GM10248 (cell line): ENCODE data around the gene GALNS.
A peak's percentile ranks its signal among the peaks of the same experiment; 100 is the strongest.

Experiments
- CTCF ChIA-PET: fragments of 300-600 bp; sonication (Branson Sonifier 250); formaldehyde crosslinking; extraction: SDS; loops from one replicate; lab custom pipeline; 2021; ENCODE audit warnings: antibody characterized with exemption; lab: Yijun Ruan, JAX
- POLR2A ChIA-PET: fragments of 350-650 bp; sonication (Branson Sonifier 250); formaldehyde crosslinking; extraction: SDS; loops from one replicate; lab custom pipeline; 2020; ENCODE audit warnings: antibody characterized with exemption; lab: Yijun Ruan, JAX
- DNase-seq: peaks from one replicate; pipeline ENCODE4 v3.0.0; 2012; ENCODE audit errors: extremely low spot score
- CTCF ChIP-seq: IDR thresholded peaks from 2 replicates; pipeline ENCODE4 v1.5.1; 2012; ENCODE audit warnings: mild to moderate bottlenecking, low read depth; ENCODE audit errors: extremely low read depth, missing control alignments, control extremely low read depth

GALNS gene

DNA sequence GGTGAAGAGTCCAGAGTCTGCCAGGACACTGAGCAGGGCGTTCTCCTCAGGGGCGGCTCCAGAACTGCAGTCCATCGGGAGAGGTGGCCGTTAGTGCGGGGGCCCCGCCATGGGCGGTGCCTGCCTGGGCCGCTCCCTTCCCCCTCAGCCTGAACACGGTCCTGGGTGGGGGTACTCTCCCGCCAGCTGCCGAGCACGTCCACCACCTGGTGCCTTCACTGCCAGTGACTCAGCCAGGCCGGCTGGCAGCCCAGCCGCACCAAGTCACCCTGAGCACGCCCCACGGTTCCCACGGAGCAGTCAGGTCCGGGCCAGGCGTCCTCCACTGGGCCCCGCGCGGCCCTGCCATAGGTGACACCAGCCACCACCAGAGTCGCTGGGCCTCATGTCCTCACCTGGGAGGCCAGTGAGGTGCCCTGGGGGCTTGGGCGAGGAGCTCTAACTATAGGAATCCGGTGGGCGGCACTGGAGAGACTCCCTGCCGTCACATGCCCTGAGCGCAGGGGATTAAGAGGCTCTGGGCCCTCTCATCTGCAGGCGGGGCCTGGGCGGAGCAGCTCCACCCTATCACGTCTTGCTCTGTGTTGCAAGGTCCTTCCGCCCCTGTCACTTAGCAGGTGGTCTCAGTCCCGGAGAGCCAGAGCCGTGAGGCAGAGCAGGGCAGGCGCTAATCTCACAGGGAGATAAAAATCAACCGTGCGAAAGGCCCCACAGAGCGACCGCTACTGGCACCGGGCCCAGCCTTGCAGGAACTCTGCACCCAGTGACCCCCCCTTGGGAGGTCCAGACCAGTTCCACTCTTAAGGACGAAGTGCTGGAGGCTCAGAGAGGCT, 86.1 kb downstream of the GALNS start:
- POLR2A ChIA-PET = no interaction called here
- CTCF ChIA-PET = interaction anchor here (1.4 to 2.6 kb wide), 5 partner anchors 12 to 34 kb away, joined by 3 to 14 read pairs (median 6); no protein-coding TSS in a partner anchor
- no peak for TF ChIP-seq CTCF
- no peak for DNase-seq

DNA sequence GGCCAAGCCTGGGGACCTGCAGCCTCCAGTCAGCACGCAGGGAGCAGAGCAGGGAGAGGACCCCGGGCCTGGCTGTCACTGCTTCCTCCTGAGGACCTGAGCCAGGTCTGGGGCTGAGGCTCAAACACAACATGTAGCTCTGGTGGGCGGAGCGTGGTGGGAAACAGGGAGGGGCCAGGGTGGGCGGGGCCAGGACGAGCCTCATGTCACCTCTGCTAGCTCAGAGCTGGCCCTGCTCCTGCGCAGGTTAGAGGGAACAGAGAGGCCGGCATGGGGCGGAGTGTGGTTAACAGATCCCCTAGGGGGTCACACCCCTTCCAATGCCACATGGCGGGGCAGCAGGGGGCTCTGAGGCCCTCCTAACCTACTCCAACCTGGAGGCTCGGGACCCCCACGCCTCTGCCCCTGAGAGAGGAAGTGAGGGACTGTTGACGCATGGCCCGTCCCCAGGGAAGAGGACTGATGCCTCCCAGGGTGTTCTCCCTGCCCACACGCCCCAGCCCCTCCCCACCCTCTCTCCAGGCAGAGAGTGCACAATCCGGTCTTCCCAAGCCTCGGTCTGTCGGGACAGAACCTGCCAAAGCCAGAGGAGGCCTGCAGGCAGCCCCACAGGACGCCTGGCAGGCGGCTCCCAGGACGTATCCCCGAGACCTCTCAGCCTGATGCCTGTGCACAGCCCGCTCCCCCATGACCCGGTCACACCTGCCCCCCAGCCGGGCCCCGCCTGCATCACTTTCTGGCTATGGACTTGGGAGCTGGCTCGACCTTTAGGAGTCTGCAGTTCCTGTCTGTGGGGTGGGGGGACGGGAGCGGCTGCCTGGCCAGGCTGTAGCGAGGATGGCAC, 86.9 kb downstream of the GALNS start:
- TF ChIP-seq CTCF = no peak
- CTCF ChIA-PET = interaction anchor here (1.0 to 2.6 kb wide), 8 partner anchors 13 to 397 kb away, joined by 3 to 14 read pairs (median 4); no protein-coding TSS in a partner anchor
- POLR2A ChIA-PET = interaction anchor here (1.1 kb wide), 1 partner anchor 11 kb away, joined by 4 read pairs; no protein-coding TSS in a partner anchor
- DNase-seq = peak; percentile 86

DNA sequence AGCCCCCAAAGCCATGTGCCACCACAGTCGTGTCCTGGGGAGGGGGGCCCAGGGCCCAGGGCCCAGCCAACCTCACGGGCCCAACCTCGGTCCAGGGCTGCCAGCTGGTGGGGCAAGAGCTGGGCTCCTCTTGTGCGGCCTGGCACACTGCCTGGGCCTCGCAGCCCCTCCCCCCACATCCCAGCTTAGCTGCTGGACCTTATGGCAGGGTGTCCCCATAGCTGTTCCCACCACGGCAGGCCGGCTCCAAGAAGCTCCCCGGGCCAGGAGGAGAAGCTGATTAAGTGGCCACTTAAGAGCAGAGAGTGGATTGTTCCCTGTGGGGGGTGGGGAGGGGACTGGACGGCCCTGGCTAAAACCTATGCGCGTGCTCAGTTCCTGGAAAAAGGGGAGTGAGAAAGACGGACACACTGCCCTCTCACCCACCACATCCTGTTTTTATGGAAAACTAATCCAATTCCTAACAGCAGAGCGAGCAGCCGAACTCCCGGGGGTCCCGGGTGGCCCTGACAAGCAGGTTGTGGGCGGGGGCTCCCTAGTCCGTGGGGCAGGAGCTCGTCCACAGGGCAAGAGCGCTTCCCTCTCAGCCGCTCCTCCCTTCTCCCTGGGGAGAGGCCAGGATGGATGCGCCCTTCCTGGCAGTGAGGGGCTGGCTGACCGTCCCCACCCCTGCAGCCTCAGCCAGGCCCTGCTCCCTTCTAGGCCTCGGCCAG, 88.5 kb downstream of the GALNS start:
- ChIA-PET CTCF (interaction anchor here (1.3 to 2.9 kb wide), 4 partner anchors 12 to 31 kb away, joined by 4 to 12 read pairs (median 6); no protein-coding TSS in a partner anchor), POLR2A (interaction anchor here (0.6 to 1.1 kb wide), 2 partner anchors 13 kb away, joined by 3 to 4 read pairs; no protein-coding TSS in a partner anchor)
- TF ChIP-seq CTCF = no peak
- no peak for DNase-seq

DNA sequence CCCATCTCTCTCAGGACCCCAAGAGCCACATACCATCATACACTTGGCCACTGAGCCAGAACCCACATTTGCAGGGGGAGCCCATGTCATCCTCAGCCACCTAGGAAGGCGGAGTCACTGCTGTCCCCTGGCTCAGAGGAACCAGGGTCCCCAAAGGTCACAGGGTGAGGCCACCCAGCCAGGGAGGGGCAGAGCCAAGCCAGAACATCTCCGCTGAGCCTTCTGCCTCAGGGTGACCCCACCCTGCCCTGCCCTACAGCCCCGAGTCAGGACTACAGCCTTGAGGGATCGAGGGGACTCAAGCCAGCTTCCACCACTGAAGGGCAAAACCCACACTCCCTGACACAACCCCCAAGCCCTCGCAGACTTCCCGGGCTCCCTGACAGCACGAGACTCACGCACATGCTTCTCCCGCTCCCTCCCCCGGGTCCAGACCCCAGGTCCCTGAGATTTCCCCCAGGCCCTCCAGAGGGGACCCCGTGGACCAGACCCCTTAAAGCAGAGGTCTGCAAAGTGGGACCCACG, 89.1 kb downstream of the GALNS start:
- no peak for TF ChIP-seq CTCF
- POLR2A ChIA-PET = interaction anchor here (0.6 kb wide), 1 partner anchor 14 kb away, joined by 3 read pairs; no protein-coding TSS in a partner anchor
- DNase-seq = no peak
- CTCF ChIA-PET = interaction anchor here (0.8 to 4.9 kb wide), 7 partner anchors 10 to 30 kb away, joined by 3 to 17 read pairs (median 4); no protein-coding TSS in a partner anchor

DNA sequence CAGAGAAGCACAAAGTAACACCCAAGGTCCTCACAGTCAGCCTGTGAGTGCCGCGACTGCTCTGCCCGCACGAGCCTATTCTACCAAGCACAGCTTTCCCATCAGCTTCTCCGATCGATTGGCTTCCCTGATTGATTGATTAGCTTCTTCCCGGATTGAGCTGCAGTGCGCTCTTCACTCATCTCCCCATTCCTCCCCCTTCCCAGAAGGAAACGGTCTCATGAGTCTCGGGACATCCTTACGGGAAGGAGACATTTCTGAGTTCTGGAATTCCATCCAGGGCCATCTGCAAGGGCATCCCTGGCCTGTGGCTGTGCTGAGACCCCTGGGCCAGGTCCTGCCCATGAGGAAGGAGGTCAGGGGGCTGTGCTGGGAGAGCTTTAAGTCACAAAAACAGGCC, 89.8 kb downstream of the GALNS start:
- no peak for DNase-seq
- POLR2A ChIA-PET = no interaction called here
- no peak for TF ChIP-seq CTCF
- CTCF ChIA-PET = interaction anchor here (0.8 to 4.9 kb wide), 8 partner anchors 10 to 449 kb away, joined by 3 to 17 read pairs (median 4); no protein-coding TSS in a partner anchor
